NCI-H510A treated with DMSO at 0.1 percent for 48 hours (cell line): ENCODE data around the gene TRIM38.
"Not testable (repeated sequence)": the region's sequence is repeated elsewhere in the genome, so short reads cannot be mapped to it uniquely, and the experiment has no call there.

Experiments used
- DNase-seq: peaks from one replicate; lab custom pipeline; 2025; lab: John Stamatoyannopoulos, UW

The TRIM38 gene

GRCh38 chr6:25942561-25943147 lies 19.9 kb upstream of the TRIM38 start:
- DNase-seq = peak; percentile 34

GRCh38 chr6:25943887-25944286 lies 18.7 kb upstream of the TRIM38 start:
- no peak for DNase-seq

GRCh38 chr6:25944688-25945574 lies 17.7 kb upstream of the TRIM38 start:
- DNase-seq = no peak

GRCh38 chr6:25945738-25946137 lies 16.9 kb upstream of the TRIM38 start:
- DNase-seq = not testable (repeated sequence)

GRCh38 chr6:25946631-25947030 lies 16.0 kb upstream of the TRIM38 start:
- no peak for DNase-seq

- DNase-seq = not testable (repeated sequence)
Observed at GRCh38 chr6:25947492-25947891, 15.1 kb upstream of the TRIM38 start.

GRCh38 chr6:25949695-25950094 lies 12.9 kb upstream of the TRIM38 start:
- DNase-seq = no peak

- no peak for DNase-seq
Observed at GRCh38 chr6:25950297-25950696, 12.3 kb upstream of the TRIM38 start.

GRCh38 chr6:25951296-25952032 lies 11.1 kb upstream of the TRIM38 start:
- no peak for DNase-seq

- DNase-seq = no peak
Observed at GRCh38 chr6:25952535-25952934, 10.1 kb upstream of the TRIM38 start.

GRCh38 chr6:25953733-25954132 lies 8.9 kb upstream of the TRIM38 start:
- DNase-seq = no peak

GRCh38 chr6:25954756-25955155 lies 7.8 kb upstream of the TRIM38 start:
- no peak for DNase-seq

GRCh38 chr6:25956226-25956625 lies 6.4 kb upstream of the TRIM38 start:
- no peak for DNase-seq

- no peak for DNase-seq
Observed at GRCh38 chr6:25958700-25959162, 3.9 kb upstream of the TRIM38 start.

GRCh38 chr6:25959890-25960536 lies 2.6 kb upstream of the TRIM38 start:
- DNase-seq = no peak

GRCh38 chr6:25960734-25961133 lies 1.9 kb upstream of the TRIM38 start:
- DNase-seq = no peak

- no peak for DNase-seq
Observed at GRCh38 chr6:25961619-25962148, 918 bp upstream of the TRIM38 start.

- peak; percentile 91 for DNase-seq
Observed at GRCh38 chr6:25963426-25964123, 973 bp downstream of the TRIM38 start.

- no peak for DNase-seq
Observed at GRCh38 chr6:25965058-25965457, 2.5 kb downstream of the TRIM38 start.

GRCh38 chr6:25966711-25967110 lies 4.1 kb downstream of the TRIM38 start:
- DNase-seq = no peak

- DNase-seq = no peak
Observed at GRCh38 chr6:25968769-25969168, 6.2 kb downstream of the TRIM38 start.
